ENCODE measurements around the gene TLE5. TPM values are rescaled to one million over a fixed set of nuclear protein-coding genes. Genes with fewer than 3 reads are reported as not detected.

Gene TLE5
- total and polyA plus RNA-seq, 4 experiments from 2014 or later, result 572 to 943 (median 888) TPM

- no peaks in the 10 kb centered on the region for H3K27me3 ChIP-seq (ENCODE audit: insufficient read depth, low read length)
- DNase-seq, result no peak
- H3K4me3 ChIP-seq (ENCODE audit: low read length in 2 of 2), result no peak overlapping the region
- Mint-ChIP-seq H3K4me3 (peak overlapping the region in 4 of 8 donors; percentile 48 to 79 (median 57)), H3K27me3 (no peaks in the 10 kb centered on the region), H3K9me3 (no peaks in the 10 kb centered on the region), H3K27ac (peak overlapping the region in 3 of 7 donors; percentile 32 to 78 (median 33)), H3K4me1 (peaks cover 7 to 37% (median 21%) of the 10 kb centered on the region in 4 donors), H3K36me3 (no peaks in the 10 kb centered on the region)
- ChIA-PET CTCF (ENCODE audit: partially characterized antibody) (interaction anchor here (1.4 kb wide), 1 partner anchor 77 kb away, joined by 5 read pairs; no protein-coding TSS in a partner anchor), POLR2A (ENCODE audit: partially characterized antibody) (interaction anchor here (0.8 to 2.2 kb wide), 8 partner anchors 9 to 50 kb away, joined by 3 to 12 read pairs (median 4); partner anchors contain the start of genes TLE5 and TLE6)
- no peak overlapping the region for H3K27ac ChIP-seq (ENCODE audit: low read depth, low read length)
- H3K36me3 ChIP-seq (ENCODE audit: insufficient read depth, low read length), result no peaks in the 10 kb centered on the region
- intact Hi-C loops (cut with micrococcal nuclease), result no loop called here
- no peaks in the 10 kb centered on the region for H3K9me3 ChIP-seq (ENCODE audit: control insufficient read depth in 1 of 2, low read length in 2 of 2)
- H3K4me1 ChIP-seq (ENCODE audit: insufficient read depth, low read length), result peaks cover 23% of the 10 kb centered on the region
These were observed 35.0 kb downstream of the TLE5 start for GRCh38 chr19:3027292-3027691.

GRCh38 chr19:3026768-3027167 lies 35.5 kb downstream of the TLE5 start:
- no peaks in the 10 kb centered on the region for H3K27me3 ChIP-seq (ENCODE audit: insufficient read depth, low read length)
- DNase-seq, result no peak
- peaks cover 7 to 37% (median 21%) of the 10 kb centered on the region in 4 donors for H3K4me1 Mint-ChIP-seq

GRCh38 chr19:3025549-3025886 lies 36.8 kb downstream of the TLE5 start:
- intact Hi-C loops (cut with micrococcal nuclease), result no loop called here
- H3K27me3 Mint-ChIP-seq, result no peaks in the 10 kb centered on the region
- peak overlapping the region in 2 of 8 donors; percentile 35 to 59 for H3K4me3 Mint-ChIP-seq
- Histone ChIP-seq H3K4me3 (ENCODE audit: low read length in 2 of 2) (no peak overlapping the region), H3K9me3 (ENCODE audit: control insufficient read depth in 1 of 2, low read length in 2 of 2) (no peaks in the 10 kb centered on the region), H3K36me3 (ENCODE audit: insufficient read depth, low read length) (no peaks in the 10 kb centered on the region), H3K27me3 (ENCODE audit: insufficient read depth, low read length) (no peaks in the 10 kb centered on the region), H3K4me1 (ENCODE audit: insufficient read depth, low read length) (peaks cover 23% of the 10 kb centered on the region), H3K27ac (ENCODE audit: low read depth, low read length) (no peak overlapping the region)
- ChIA-PET POLR2A (ENCODE audit: partially characterized antibody) (interaction anchor here (0.6 to 1.5 kb wide), 6 partner anchors 10 to 48 kb away, joined by 3 to 8 read pairs (median 5); partner anchors contain the start of genes TLE5 and TLE6), CTCF (ENCODE audit: partially characterized antibody) (no interaction called here)
- peaks cover 2 to 37% (median 18%) of the 10 kb centered on the region in 4 donors for H3K4me1 Mint-ChIP-seq
- no peak for DNase-seq
- H3K27ac Mint-ChIP-seq, result no peak overlapping the region
- H3K36me3 Mint-ChIP-seq, result peaks cover 0 to 1% of the 10 kb centered on the region in 2 donors
- no peaks in the 10 kb centered on the region for H3K9me3 Mint-ChIP-seq

More at GRCh38 chr19:3026768-3027167, 35.5 kb downstream of the TLE5 start:
- intact Hi-C loops (cut with micrococcal nuclease), result no loop called here
- no peaks in the 10 kb centered on the region for H3K9me3 ChIP-seq (ENCODE audit: control insufficient read depth in 1 of 2, low read length in 2 of 2)
- H3K36me3 ChIP-seq (ENCODE audit: insufficient read depth, low read length), result no peaks in the 10 kb centered on the region
- Mint-ChIP-seq H3K4me3 (no peak overlapping the region), H3K27me3 (no peaks in the 10 kb centered on the region), H3K27ac (peak overlapping the region in 1 of 7 donors; percentile 33), H3K36me3 (no peaks in the 10 kb centered on the region), H3K9me3 (no peaks in the 10 kb centered on the region)
- ChIA-PET POLR2A (ENCODE audit: partially characterized antibody) (interaction anchor here (0.8 to 2.2 kb wide), 5 partner anchors 9 to 50 kb away, joined by 3 to 12 read pairs (median 5); partner anchors contain the start of genes TLE5 and TLE6), CTCF (ENCODE audit: partially characterized antibody) (interaction anchor here (1.4 kb wide), 1 partner anchor 77 kb away, joined by 5 read pairs; no protein-coding TSS in a partner anchor)
- peaks cover 23% of the 10 kb centered on the region for H3K4me1 ChIP-seq (ENCODE audit: insufficient read depth, low read length)
- H3K4me3 ChIP-seq (ENCODE audit: low read length in 2 of 2), result no peak overlapping the region
- H3K27ac ChIP-seq (ENCODE audit: low read depth, low read length), result no peak overlapping the region

DNA sequence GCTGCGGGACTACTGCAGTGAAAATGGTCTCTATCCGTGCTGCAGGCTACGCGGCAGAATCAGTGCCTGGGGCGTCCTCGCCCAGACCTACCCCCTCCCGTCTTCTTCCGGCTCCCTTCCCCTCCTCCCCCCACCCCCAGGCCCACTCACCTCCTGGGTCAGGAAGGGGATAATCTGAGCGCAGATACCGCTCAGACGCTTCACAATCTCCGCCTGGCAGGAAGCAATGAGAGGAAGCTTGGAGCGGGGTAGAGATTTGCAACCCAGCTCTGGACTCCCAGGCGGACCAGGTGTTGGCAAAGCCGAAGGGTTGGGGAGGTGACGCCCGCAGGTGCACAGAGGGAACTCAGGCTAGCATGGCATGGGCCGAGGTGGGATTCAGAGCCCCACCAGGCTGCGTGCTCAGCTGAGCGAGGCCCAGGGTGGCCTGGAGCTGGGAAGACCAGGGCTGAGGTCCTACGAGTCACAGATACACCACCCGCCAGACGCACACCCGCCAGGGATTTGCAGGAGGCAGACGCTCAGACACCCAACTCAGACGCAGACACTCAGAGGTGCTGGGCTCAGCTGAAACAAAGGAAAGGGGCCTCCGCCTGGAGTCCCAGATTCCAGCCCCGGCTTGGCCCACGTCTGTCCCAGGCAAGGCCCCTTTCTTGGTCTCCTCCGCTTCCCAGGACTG lies 37.3 kb downstream of the TLE5 start:
- H3K9me3 Mint-ChIP-seq, result no peaks in the 10 kb centered on the region
- peak overlapping the region in 7 of 8 donors; percentile 25 to 59 (median 43) for H3K4me3 Mint-ChIP-seq
- ChIA-PET POLR2A (ENCODE audit: partially characterized antibody) (interaction anchor here (0.6 to 1.8 kb wide), 6 partner anchors 11 to 48 kb away, joined by 3 to 8 read pairs (median 4); partner anchors contain the start of genes TLE5 and TLE6), CTCF (ENCODE audit: partially characterized antibody) (interaction anchor here (0.5 to 1.6 kb wide), 2 partner anchors 11 to 30 kb away, joined by 3 to 9 read pairs; no protein-coding TSS in a partner anchor)
- no peak overlapping the region for H3K27ac ChIP-seq (ENCODE audit: low read depth, low read length)
- DNase-seq, result peak in 1 of 5 donors; percentile 7
- peaks cover 22% of the 10 kb centered on the region for H3K4me1 ChIP-seq (ENCODE audit: insufficient read depth, low read length)
- no peaks in the 10 kb centered on the region for H3K27me3 Mint-ChIP-seq
- no peak overlapping the region for H3K4me3 ChIP-seq (ENCODE audit: low read length in 2 of 2)
- H3K9me3 ChIP-seq (ENCODE audit: control insufficient read depth in 1 of 2, low read length in 2 of 2), result no peaks in the 10 kb centered on the region
- H3K4me1 Mint-ChIP-seq, result peaks cover 2 to 32% (median 18%) of the 10 kb centered on the region in 4 donors
- H3K36me3 Mint-ChIP-seq, result peaks cover 0 to 4% of the 10 kb centered on the region in 2 donors
- intact Hi-C loops (cut with micrococcal nuclease), result no loop called here
- H3K27me3 ChIP-seq (ENCODE audit: insufficient read depth, low read length), result no peaks in the 10 kb centered on the region
- H3K36me3 ChIP-seq (ENCODE audit: insufficient read depth, low read length), result no peaks in the 10 kb centered on the region
- H3K27ac Mint-ChIP-seq, result no peak overlapping the region

- no peaks in the 10 kb centered on the region for H3K9me3 ChIP-seq (ENCODE audit: control insufficient read depth in 1 of 2, low read length in 2 of 2)
- peak overlapping the region in 7 of 8 donors; percentile 25 to 54 (median 43) for H3K4me3 Mint-ChIP-seq
- H3K27ac Mint-ChIP-seq, result peak overlapping the region in 2 of 7 donors; percentile 42 to 43
- H3K4me1 Mint-ChIP-seq, result peaks cover 2 to 27% (median 18%) of the 10 kb centered on the region in 4 donors
- no peaks in the 10 kb centered on the region for H3K27me3 ChIP-seq (ENCODE audit: insufficient read depth, low read length)
- intact Hi-C loops (cut with micrococcal nuclease), result no loop called here
- no peaks in the 10 kb centered on the region for H3K36me3 ChIP-seq (ENCODE audit: insufficient read depth, low read length)
- ChIA-PET CTCF (ENCODE audit: partially characterized antibody) (interaction anchor here (0.5 to 1.6 kb wide), 3 partner anchors 12 to 64 kb away, joined by 3 to 9 read pairs (median 4); no protein-coding TSS in a partner anchor), POLR2A (ENCODE audit: partially characterized antibody) (interaction anchor here (1.5 to 1.8 kb wide), 3 partner anchors 11 to 37 kb away, joined by 4 to 8 read pairs (median 7); partner anchors contain the start of gene TLE5)
- DNase-seq, result no peak
- no peaks in the 10 kb centered on the region for H3K9me3 Mint-ChIP-seq
- H3K4me1 ChIP-seq (ENCODE audit: insufficient read depth, low read length), result peaks cover 17% of the 10 kb centered on the region
- no peak overlapping the region for H3K4me3 ChIP-seq (ENCODE audit: low read length in 2 of 2)
- peaks cover 0 to 4% of the 10 kb centered on the region in 2 donors for H3K36me3 Mint-ChIP-seq
- no peak overlapping the region for H3K27ac ChIP-seq (ENCODE audit: low read depth, low read length)
- H3K27me3 Mint-ChIP-seq, result no peaks in the 10 kb centered on the region
These were observed 37.8 kb downstream of the TLE5 start for GRCh38 chr19:3024509-3024869.

DNA sequence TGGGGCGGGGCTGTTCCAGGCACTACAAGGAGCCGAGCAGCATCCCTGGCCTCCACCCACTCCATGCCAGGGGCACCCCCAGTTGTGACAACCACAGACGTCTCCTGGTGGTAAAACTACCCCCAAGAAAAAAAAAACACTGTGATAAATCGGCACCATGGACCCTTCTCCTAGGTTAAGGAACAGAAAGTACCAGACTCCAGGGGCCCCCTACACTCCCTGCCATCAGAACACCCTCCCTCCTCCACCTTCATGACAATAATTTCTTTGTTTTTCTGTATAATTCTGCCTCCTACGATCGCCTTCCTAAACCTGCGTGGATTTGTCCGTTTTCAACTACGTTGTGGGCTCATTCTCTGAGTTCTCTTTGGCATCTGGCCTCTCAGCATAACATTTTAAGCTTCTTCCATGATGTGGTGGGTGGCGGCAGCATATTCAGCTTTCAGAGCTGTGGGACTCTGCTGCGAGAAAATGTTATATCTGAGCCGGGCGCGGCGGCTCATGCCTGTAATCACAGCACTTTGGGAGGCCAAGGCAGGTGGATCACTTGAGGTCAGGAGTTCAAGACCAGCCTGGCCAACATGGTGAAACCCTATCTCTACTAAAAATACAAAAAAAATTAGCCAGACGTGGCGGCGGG lies 41.9 kb downstream of the TLE5 start:
- Mint-ChIP-seq H3K9me3 (no peaks in the 10 kb centered on the region), H3K27ac (peak overlapping the region in 2 of 7 donors; percentile 42 to 48), H3K4me1 (peaks cover 0 to 16% (median 9%) of the 10 kb centered on the region in 4 donors), H3K36me3 (peaks cover 0 to 4% of the 10 kb centered on the region in 2 donors), H3K4me3 (no peak overlapping the region), H3K27me3 (no peaks in the 10 kb centered on the region)
- Histone ChIP-seq H3K27ac (ENCODE audit: low read depth, low read length) (no peak overlapping the region), H3K4me1 (ENCODE audit: insufficient read depth, low read length) (peaks cover 9% of the 10 kb centered on the region), H3K27me3 (ENCODE audit: insufficient read depth, low read length) (no peaks in the 10 kb centered on the region), H3K36me3 (ENCODE audit: insufficient read depth, low read length) (no peaks in the 10 kb centered on the region), H3K4me3 (ENCODE audit: low read length in 2 of 2) (no peak overlapping the region), H3K9me3 (ENCODE audit: control insufficient read depth in 1 of 2, low read length in 2 of 2) (no peaks in the 10 kb centered on the region)
- DNase-seq, result no peak
- POLR2A ChIA-PET (ENCODE audit: partially characterized antibody), result no interaction called here
- intact Hi-C loops (cut with micrococcal nuclease), result no loop called here
- CTCF ChIA-PET (ENCODE audit: partially characterized antibody), result interaction anchor here (1.0 kb wide), 1 partner anchor 83 kb away, joined by 3 read pairs; no protein-coding TSS in a partner anchor

All from CD4-positive, alpha-beta memory T cell (primary cell).